Gastrocnemius medialis (tissue), 4 donors: ENCODE measurements around the gene KHDRBS2. TPM values are rescaled to one million over a fixed set of nuclear protein-coding genes. Genes with fewer than 3 reads are reported as not detected.

Source experiments
- ATAC-seq, 2 donors: fragments of 150-250 bp; one replicate each; pipeline ENCODE4 v1.9.1; 2016
- DNase-seq, 2 donors: peaks; one replicate each; pipeline ENCODE4 v3.0.0-alpha.2; 2019
- H3K27ac ChIP-seq, 4 donors: fragments of 200-600 bp; sonication (generic); 1 replicate in 1 of 4; 2 replicates in 3 of 4; pipeline ENCODE4 v1.5.1; 2016 to 2018; ENCODE audit warnings: mild to moderate bottlenecking in 2 of 4, moderate library complexity in 1 of 4
- H3K27me3 ChIP-seq, 3 donors: fragments of 200-600 bp; sonication (generic) in 2 of 3; 1 replicate in 1 of 3; 2 replicates in 2 of 3; pipeline versions ENCODE4 v1.5.1 to v1.6.0; 2016 to 2019; ENCODE audit warnings: mild to moderate bottlenecking in 1 of 3, moderate library complexity in 1 of 3
- H3K36me3 ChIP-seq, 2 donors: fragments of 200-600 bp; sonication (generic) in 1 of 2; one replicate each; pipeline ENCODE4 v1.5.1; 2017 to 2018
- H3K4me1 ChIP-seq, 2 donors: fragments of 200-600 bp; sonication (generic) in 1 of 2; one replicate each; pipeline ENCODE4 v1.5.1; 2016 to 2017; ENCODE audit warnings: mild to moderate bottlenecking in 2 of 2
- H3K4me3 ChIP-seq, 4 donors: fragments of 200-600 bp; sonication (generic) in 3 of 4; 1 replicate in 1 of 4; 2 replicates in 3 of 4; pipeline ENCODE4 v1.5.1; 2016 to 2019; ENCODE audit warnings: mild to moderate bottlenecking in 2 of 4
- H3K9me3 ChIP-seq, 3 donors: fragments of 200-600 bp; sonication (generic) in 2 of 3; 1 replicate in 1 of 3; 2 replicates in 2 of 3; pipeline ENCODE4 v1.5.1; 2016 to 2019
- POLR2A ChIP-seq, 2 donors: fragments of 450-650 bp; IDR thresholded peaks; one replicate each; pipeline ENCODE4 v1.6.1; 2017; ENCODE audit warnings: antibody characterized with exemption in 2 of 2, mild to moderate bottlenecking in 2 of 2, moderate library complexity in 2 of 2
- in situ Hi-C, 4 donors: fragments of 200-750 bp; cut with MboI; loops; one replicate each; pipeline versions ENCODE4 v1.15.0 to v1.8.0; 2017; ENCODE audit warnings: low sequenced_read_pairs in 4 of 4
- intact Hi-C: fragments of 100-400 bp; cut with DNase I; formaldehyde crosslinking; loops from one replicate; pipeline ENCODE4 v1.15.1; 2023; ENCODE audit warnings: low total_unique reads
- total RNA-seq, 4 donors: library from RNA; depleted of rRNA; stranded (reverse); fragments of >200 nt; gene quantifications; one replicate each; pipeline versions ENCODE4 v1.1.0 to v1.2.3, GENCODE V29; 2016
- TF ChIP-seq, protein P1 (sequence below), 5 experiments: fragments of 450-650 bp in 3 of 5; fragments of 200-600 bp in 2 of 5; sonication (generic) in 2 of 5; IDR thresholded peaks in 4 of 5; conservative IDR thresholded peaks in 1 of 5; 1 replicate in 4 of 5; 2 replicates in 1 of 5; pipeline ENCODE4 v1.5.1; 2016 to 2019; ENCODE audit warnings: antibody characterized with exemption in 5 of 5, mild to moderate bottlenecking in 3 of 5, moderate library complexity in 3 of 5

KHDRBS2 gene
- total RNA-seq, 4 donors from 2014 or later: 0.44 TPM; not detected in 3

- DNase-seq (no peak), ATAC-seq (no peak)
- H3K9me3 ChIP-seq: no peaks in the 10 kb centered on the region
- intact Hi-C loops: no loop called here
- H3K27me3 ChIP-seq: no peaks in the 10 kb centered on the region
- TF ChIP-seq, protein P1, sequence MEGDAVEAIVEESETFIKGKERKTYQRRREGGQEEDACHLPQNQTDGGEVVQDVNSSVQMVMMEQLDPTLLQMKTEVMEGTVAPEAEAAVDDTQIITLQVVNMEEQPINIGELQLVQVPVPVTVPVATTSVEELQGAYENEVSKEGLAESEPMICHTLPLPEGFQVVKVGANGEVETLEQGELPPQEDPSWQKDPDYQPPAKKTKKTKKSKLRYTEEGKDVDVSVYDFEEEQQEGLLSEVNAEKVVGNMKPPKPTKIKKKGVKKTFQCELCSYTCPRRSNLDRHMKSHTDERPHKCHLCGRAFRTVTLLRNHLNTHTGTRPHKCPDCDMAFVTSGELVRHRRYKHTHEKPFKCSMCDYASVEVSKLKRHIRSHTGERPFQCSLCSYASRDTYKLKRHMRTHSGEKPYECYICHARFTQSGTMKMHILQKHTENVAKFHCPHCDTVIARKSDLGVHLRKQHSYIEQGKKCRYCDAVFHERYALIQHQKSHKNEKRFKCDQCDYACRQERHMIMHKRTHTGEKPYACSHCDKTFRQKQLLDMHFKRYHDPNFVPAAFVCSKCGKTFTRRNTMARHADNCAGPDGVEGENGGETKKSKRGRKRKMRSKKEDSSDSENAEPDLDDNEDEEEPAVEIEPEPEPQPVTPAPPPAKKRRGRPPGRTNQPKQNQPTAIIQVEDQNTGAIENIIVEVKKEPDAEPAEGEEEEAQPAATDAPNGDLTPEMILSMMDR (IDR thresholded peaks at IDR 0.05 in 4 of 5, conservative IDR thresholded peaks at IDR 0.05 in 1 of 5): no peak
- no peak for TF ChIP-seq POLR2A (IDR thresholded peaks at IDR 0.05)
- H3K4me1 ChIP-seq: no peaks in the 10 kb centered on the region
- in situ Hi-C loops: no loop called here
- H3K36me3 ChIP-seq: no peaks in the 10 kb centered on the region
- H3K4me3 ChIP-seq: no peak overlapping the region
- H3K27ac ChIP-seq: no peak overlapping the region
Measured at GRCh38 chr6:61869632-61870400, 416.2 kb downstream of the KHDRBS2 start.

DNA sequence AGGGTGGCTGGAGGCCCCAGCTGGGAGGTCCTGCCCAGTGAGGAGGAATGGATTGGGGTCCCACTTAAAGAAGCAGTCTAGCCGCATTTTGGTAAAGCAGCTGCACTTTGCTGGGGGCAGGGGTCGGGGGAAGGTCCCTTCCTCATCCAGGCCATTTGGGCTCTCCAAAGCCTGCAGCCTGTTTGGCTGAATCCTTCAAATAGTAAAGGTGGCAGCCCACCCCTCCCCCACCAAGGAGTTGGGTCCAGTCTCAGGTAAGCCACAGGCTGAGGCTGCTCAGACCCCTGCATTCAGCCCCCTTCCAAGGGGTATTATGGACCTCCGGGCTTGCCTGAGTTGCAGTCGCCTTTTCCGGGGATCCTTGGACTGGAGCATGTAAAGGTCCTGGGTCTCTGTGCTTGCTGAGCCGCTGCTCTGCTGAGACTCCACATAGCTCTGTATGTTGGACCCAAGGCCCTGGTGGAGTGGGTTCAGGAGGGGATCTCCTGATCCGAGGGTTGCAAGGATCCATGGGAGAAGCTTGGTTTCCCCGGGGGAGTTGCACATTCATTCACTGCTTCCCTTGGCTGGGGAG, 417.4 kb downstream of the KHDRBS2 start:
- Histone ChIP-seq H3K9me3 (no peaks in the 10 kb centered on the region), H3K36me3 (no peaks in the 10 kb centered on the region), H3K4me3 (no peak overlapping the region), H3K27ac (no peak overlapping the region), H3K27me3 (no peaks in the 10 kb centered on the region), H3K4me1 (no peaks in the 10 kb centered on the region)
- TF ChIP-seq, protein P1 (IDR thresholded peaks at IDR 0.05 in 4 of 5, conservative IDR thresholded peaks at IDR 0.05 in 1 of 5): no peak
- TF ChIP-seq POLR2A (IDR thresholded peaks at IDR 0.05): no peak
- ATAC-seq (no peak), DNase-seq (no peak)
- intact Hi-C loops: no loop called here
- in situ Hi-C loops: no loop called here

- TF ChIP-seq, protein P1 (IDR thresholded peaks at IDR 0.05 in 4 of 5, conservative IDR thresholded peaks at IDR 0.05 in 1 of 5): no peak
- TF ChIP-seq POLR2A (IDR thresholded peaks at IDR 0.05): no peak
- no peak overlapping the region for H3K4me3 ChIP-seq
- in situ Hi-C loops (no loop called here), intact Hi-C loops (no loop called here)
- no peaks in the 10 kb centered on the region for H3K9me3 ChIP-seq
- no peaks in the 10 kb centered on the region for H3K27me3 ChIP-seq
- H3K4me1 ChIP-seq: no peaks in the 10 kb centered on the region
- ATAC-seq (no peak), DNase-seq (no peak)
- no peaks in the 10 kb centered on the region for H3K36me3 ChIP-seq
- no peak overlapping the region for H3K27ac ChIP-seq
Measured at GRCh38 chr6:61867635-61868034, 418.4 kb downstream of the KHDRBS2 start.

DNA sequence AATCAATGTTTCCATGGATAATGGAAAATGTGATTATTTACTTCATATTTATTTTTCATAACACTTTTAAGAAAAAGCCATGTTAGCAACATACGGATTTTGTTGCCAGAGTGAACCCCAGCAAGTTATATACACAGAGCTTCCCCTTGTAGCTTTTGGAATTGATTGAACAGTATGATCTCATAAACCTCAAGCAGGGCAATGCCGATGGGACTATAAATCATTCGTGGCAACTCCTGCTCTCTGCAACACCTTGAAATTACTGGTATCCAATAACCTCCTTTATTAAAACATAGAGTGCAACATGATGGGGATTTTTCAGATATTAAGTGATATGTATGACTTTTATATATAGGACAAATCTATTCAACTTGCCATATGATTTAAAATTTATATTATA, 428.5 kb downstream of the KHDRBS2 start:
- DNase-seq (no peak), ATAC-seq (no peak)
- no peaks in the 10 kb centered on the region for H3K36me3 ChIP-seq
- no peaks in the 10 kb centered on the region for H3K9me3 ChIP-seq
- intact Hi-C loops (no loop called here), in situ Hi-C loops (no loop called here)
- H3K27me3 ChIP-seq: no peaks in the 10 kb centered on the region
- TF ChIP-seq, protein P1 (IDR thresholded peaks at IDR 0.05 in 4 of 5, conservative IDR thresholded peaks at IDR 0.05 in 1 of 5): no peak
- TF ChIP-seq POLR2A (IDR thresholded peaks at IDR 0.05): no peak
- no peaks in the 10 kb centered on the region for H3K4me1 ChIP-seq
- no peak overlapping the region for H3K27ac ChIP-seq
- no peak overlapping the region for H3K4me3 ChIP-seq
